ENCODE data around the gene EFCAB5.
A peak's percentile ranks its signal among the peaks of the same experiment; 100 is the strongest.

EFCAB5 gene

GRCh38 chr17:29958947-29959657, 17.7 kb downstream of the EFCAB5 start:
- no peak for TF ChIP-seq CTCF (IDR thresholded peaks at IDR 0.05; ENCODE audit: insufficient read depth, low read depth, low read length, missing control alignments)
- DNase-seq (ENCODE audit: low read depth): peak; percentile 87
- H3K4me3 ChIP-seq (ENCODE audit: low read length): no peak overlapping the region

GRCh38 chr17:29959658-29960337, 18.4 kb downstream of the EFCAB5 start:
- DNase-seq (ENCODE audit: low read depth): peak; percentile 29
- H3K4me3 ChIP-seq (ENCODE audit: low read length): no peak overlapping the region
- no peak for TF ChIP-seq CTCF (IDR thresholded peaks at IDR 0.05; ENCODE audit: insufficient read depth, low read depth, low read length, missing control alignments)

- no peak overlapping the region for H3K4me3 ChIP-seq (ENCODE audit: low read length)
- DNase-seq (ENCODE audit: low read depth): no peak
- TF ChIP-seq CTCF (IDR thresholded peaks at IDR 0.05; ENCODE audit: insufficient read depth, low read depth, low read length, missing control alignments): no peak
These were observed 21.2 kb downstream of the EFCAB5 start for GRCh38 chr17:29962656-29963055.

- no peak for DNase-seq (ENCODE audit: low read depth)
- H3K4me3 ChIP-seq (ENCODE audit: low read length): no peak overlapping the region
- no peak for TF ChIP-seq CTCF (IDR thresholded peaks at IDR 0.05; ENCODE audit: insufficient read depth, low read depth, low read length, missing control alignments)
These were observed 26.8 kb downstream of the EFCAB5 start for GRCh38 chr17:29968271-29968670.

GRCh38 chr17:29972277-29972676, 30.8 kb downstream of the EFCAB5 start:
- H3K4me3 ChIP-seq (ENCODE audit: low read length): no peak overlapping the region
- TF ChIP-seq CTCF (IDR thresholded peaks at IDR 0.05; ENCODE audit: insufficient read depth, low read depth, low read length, missing control alignments): no peak
- DNase-seq (ENCODE audit: low read depth): no peak

- TF ChIP-seq CTCF (IDR thresholded peaks at IDR 0.05; ENCODE audit: insufficient read depth, low read depth, low read length, missing control alignments): no peak
- H3K4me3 ChIP-seq (ENCODE audit: low read length): no peak overlapping the region
- DNase-seq (ENCODE audit: low read depth): no peak
These were observed 31.6 kb downstream of the EFCAB5 start for GRCh38 chr17:29973005-29973404.
